ENCODE measurements around the gene IFNL3.
A peak's percentile ranks its signal among the peaks of the same experiment; 100 is the strongest.

The IFNL3 gene

GRCh38 chr19:39212375-39212742, 32.4 kb downstream of the IFNL3 start:
- DNase-seq, result peak; percentile 62

GRCh38 chr19:39211731-39212374, 33.0 kb downstream of the IFNL3 start:
- DNase-seq, result no peak

GRCh38 chr19:39209196-39209595, 35.6 kb downstream of the IFNL3 start:
- no peak for DNase-seq

GRCh38 chr19:39208175-39208795, 36.5 kb downstream of the IFNL3 start:
- DNase-seq, result no peak

- DNase-seq, result no peak
These were observed 37.4 kb downstream of the IFNL3 start for GRCh38 chr19:39207293-39207836.

- no peak for DNase-seq
These were observed 38.7 kb downstream of the IFNL3 start for GRCh38 chr19:39206122-39206521.

GRCh38 chr19:39205449-39205764, 39.4 kb downstream of the IFNL3 start:
- no peak for DNase-seq

- peak; percentile 12 for DNase-seq
These were observed 41.1 kb downstream of the IFNL3 start, which contains the start of gene SYCN for GRCh38 chr19:39203372-39204341. SYCN (minus strand) TSS chr19:39204263; CDS start chr19:39204254, 9 bp downstream.

GRCh38 chr19:39202998-39203355, 41.8 kb downstream of the IFNL3 start:
- DNase-seq, result no peak

GRCh38 chr19:39200803-39201115, 44.0 kb downstream of the IFNL3 start:
- no peak for DNase-seq

- no peak for DNase-seq
These were observed 44.6 kb downstream of the IFNL3 start for GRCh38 chr19:39200066-39200802.

- DNase-seq, result no peak
These were observed 45.8 kb downstream of the IFNL3 start for GRCh38 chr19:39199025-39199424.

- no peak for DNase-seq
These were observed 47.0 kb downstream of the IFNL3 start for GRCh38 chr19:39197808-39198207.

GRCh38 chr19:39196860-39197562, 47.8 kb downstream of the IFNL3 start, which contains the start of gene NCCRP1:
NCCRP1 (plus strand) TSS chr19:39196964; CDS start chr19:39196983, 19 bp downstream.
- DNase-seq, result no peak

- DNase-seq, result no peak
These were observed 48.5 kb downstream of the IFNL3 start for GRCh38 chr19:39196320-39196719.

- DNase-seq, result no peak
These were observed 49.1 kb downstream of the IFNL3 start for GRCh38 chr19:39195755-39196154.

GRCh38 chr19:39194832-39195542, 49.8 kb downstream of the IFNL3 start:
- DNase-seq, result no peak

- no peak for DNase-seq
These were observed 51.0 kb downstream of the IFNL3 start for GRCh38 chr19:39193803-39194202.

Data from hematopoietic multipotent progenitor cell treated with erythropoietin and hydrocortisone succinate and interleukin-3 and kit ligand, for 8 days (in vitro differentiated cells).